Breast epithelium (tissue), 3 donors: ENCODE data around the gene TEAD1.

Experiments
- POLR2A ChIP-seq: fragments of 450-650 bp; IDR thresholded peaks from one replicate; pipeline ENCODE4 v1.6.1; 2016; ENCODE audit warnings: antibody characterized with exemption, mild to moderate bottlenecking, moderate library complexity
- POLR2AphosphoS5 ChIP-seq, 3 donors: sonication (generic); formaldehyde crosslinking; IDR thresholded peaks; one replicate each; pipeline ENCODE4 v1.6.1; 2017; ENCODE audit warnings: antibody characterized with exemption in 3 of 3
- TF ChIP-seq, protein P1 (sequence below), 3 donors: fragments of 450-650 bp; IDR thresholded peaks; one replicate each; pipeline ENCODE4 v1.5.1; 2016 to 2017; ENCODE audit warnings: antibody characterized with exemption in 3 of 3, mild to moderate bottlenecking in 3 of 3, moderate library complexity in 3 of 3

DNA sequence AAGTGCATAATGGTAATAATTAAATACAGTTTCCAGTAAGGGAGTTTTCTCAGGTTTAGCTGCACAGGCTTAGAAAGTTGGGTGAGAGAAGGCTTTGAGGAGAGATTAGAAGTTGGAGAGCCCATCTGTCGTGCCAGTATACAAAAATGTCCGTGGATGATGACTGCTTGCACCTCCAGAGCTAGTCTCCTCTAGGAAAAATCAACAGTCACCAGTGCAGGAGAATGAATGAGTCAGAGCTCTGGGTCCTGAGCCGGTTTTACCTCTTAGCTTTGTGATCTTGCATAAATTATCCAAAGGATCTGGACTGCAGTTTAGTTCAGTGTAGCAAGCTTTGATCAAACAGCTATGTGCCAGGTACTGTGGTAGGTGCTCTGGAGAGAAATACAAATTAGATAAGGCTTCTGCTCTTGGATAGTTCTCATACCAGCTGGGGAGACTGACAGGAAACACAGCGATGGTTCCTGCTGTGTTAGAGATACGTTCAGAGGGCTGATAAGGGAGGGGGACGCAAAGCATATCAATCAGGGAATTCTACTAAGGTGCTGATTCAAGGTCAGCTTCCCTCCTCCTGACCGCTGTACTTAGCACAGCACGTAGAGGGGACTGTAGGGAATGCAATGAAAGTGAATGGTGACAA lies 125.9 kb downstream of the TEAD1 start:
- TF ChIP-seq, protein P1, sequence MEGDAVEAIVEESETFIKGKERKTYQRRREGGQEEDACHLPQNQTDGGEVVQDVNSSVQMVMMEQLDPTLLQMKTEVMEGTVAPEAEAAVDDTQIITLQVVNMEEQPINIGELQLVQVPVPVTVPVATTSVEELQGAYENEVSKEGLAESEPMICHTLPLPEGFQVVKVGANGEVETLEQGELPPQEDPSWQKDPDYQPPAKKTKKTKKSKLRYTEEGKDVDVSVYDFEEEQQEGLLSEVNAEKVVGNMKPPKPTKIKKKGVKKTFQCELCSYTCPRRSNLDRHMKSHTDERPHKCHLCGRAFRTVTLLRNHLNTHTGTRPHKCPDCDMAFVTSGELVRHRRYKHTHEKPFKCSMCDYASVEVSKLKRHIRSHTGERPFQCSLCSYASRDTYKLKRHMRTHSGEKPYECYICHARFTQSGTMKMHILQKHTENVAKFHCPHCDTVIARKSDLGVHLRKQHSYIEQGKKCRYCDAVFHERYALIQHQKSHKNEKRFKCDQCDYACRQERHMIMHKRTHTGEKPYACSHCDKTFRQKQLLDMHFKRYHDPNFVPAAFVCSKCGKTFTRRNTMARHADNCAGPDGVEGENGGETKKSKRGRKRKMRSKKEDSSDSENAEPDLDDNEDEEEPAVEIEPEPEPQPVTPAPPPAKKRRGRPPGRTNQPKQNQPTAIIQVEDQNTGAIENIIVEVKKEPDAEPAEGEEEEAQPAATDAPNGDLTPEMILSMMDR (IDR thresholded peaks at IDR 0.05): no peak
- TF ChIP-seq POLR2AphosphoS5 (IDR thresholded peaks at IDR 0.05) (no peak), POLR2A (no peak)
